ENCODE results near the gene LIG4. TPM values are rescaled to one million over a fixed set of nuclear protein-coding genes. Genes with fewer than 3 reads are reported as not detected.
A peak's percentile ranks its signal among the peaks of the same experiment; 100 is the strongest.

LIG4 gene
- total RNA-seq (2011; cell fraction: chromatin; rRNA removed; ENCODE audit: low replicate concordance) = 2.8 and 15.5 TPM in 2 replicates
- total RNA-seq (2011; cell fraction: nucleolus; rRNA removed) = 1.8 and 2.8 TPM in 2 replicates
- 3.8 and 4.1 TPM in 2 replicates for total RNA-seq (2011; cell fraction: nucleoplasm; rRNA removed)
- total RNA-seq (2014; rRNA removed) (2.5 and 3.1 TPM in 2 replicates), total RNA-seq (2014; rRNA removed; fragmentation: Illumina TruSeq; extraction: Trizol) (6.1 and 7.1 TPM in 2 replicates), total RNA-seq (2015; rRNA removed; fragmentation: Illumina TruSeq; extraction: Trizol) (4.6 and 5.1 TPM in 2 replicates), total RNA-seq (2021) (4.0 and 4.1 TPM in 2 replicates), polyA plus RNA-seq (2011; rRNA removed) (5.9 and 7.8 TPM in 2 replicates), polyA plus RNA-seq (2014; fragmentation: Illumina TruSeq; extraction: Trizol) (5.3 and 7.1 TPM in 2 replicates), polyA plus RNA-seq (2014; fragmentation: Nextera tagmentation; extraction: Ambion mirVana) (1 to 10 TPM; 1.5 to 3.1 TPM), polyA plus RNA-seq (2014; rRNA removed) (4.5 and 6.0 TPM in 2 replicates), polyA minus RNA-seq (2011; rRNA and poly(A)+ RNA removed) (4.4 and 4.7 TPM in 2 replicates), Bru-seq, nascent RNA (percentile 67 among the genes with signal in this experiment), BruChase-seq, experiment 1, labeled RNA remaining after a 2-hour chase (percentile 64 among the genes with signal in this experiment), BruChase-seq, experiment 2, labeled RNA remaining after a 6-hour chase (percentile 68 among the genes with signal in this experiment)
- 1.1 and 2.3 TPM in 2 replicates for polyA plus RNA-seq (2011; cell fraction: cytosol; rRNA removed)
- polyA plus RNA-seq (2011; cell fraction: nucleus; rRNA removed) = 5.9 and 6.9 TPM in 2 replicates
- 3.4 and 6.5 TPM in 2 replicates for polyA plus RNA-seq (2012)
- polyA minus RNA-seq (2011; cell fraction: cytosol; rRNA and poly(A)+ RNA removed) = 1.6 and 3.5 TPM in 2 replicates
- polyA minus RNA-seq (2011; cell fraction: nucleus; rRNA and poly(A)+ RNA removed) = 1.9 and 3.9 TPM in 2 replicates
- long read RNA-seq, experiment 1, full-length matches to known transcripts = 10 of 17 reads
- long read RNA-seq, experiment 1, partial matches to known transcripts = 0 of 17 reads
- long read RNA-seq, experiment 1, other reads (novel, unspliced or antisense) = 7 of 17 reads
- long read RNA-seq, experiment 2 = 0 reads
- long read RNA-seq, experiment 3, partial matches to known transcripts = 1 of 5 reads
- long read RNA-seq, experiment 3, other reads (novel, unspliced or antisense) = 2 of 5 reads

DNA sequence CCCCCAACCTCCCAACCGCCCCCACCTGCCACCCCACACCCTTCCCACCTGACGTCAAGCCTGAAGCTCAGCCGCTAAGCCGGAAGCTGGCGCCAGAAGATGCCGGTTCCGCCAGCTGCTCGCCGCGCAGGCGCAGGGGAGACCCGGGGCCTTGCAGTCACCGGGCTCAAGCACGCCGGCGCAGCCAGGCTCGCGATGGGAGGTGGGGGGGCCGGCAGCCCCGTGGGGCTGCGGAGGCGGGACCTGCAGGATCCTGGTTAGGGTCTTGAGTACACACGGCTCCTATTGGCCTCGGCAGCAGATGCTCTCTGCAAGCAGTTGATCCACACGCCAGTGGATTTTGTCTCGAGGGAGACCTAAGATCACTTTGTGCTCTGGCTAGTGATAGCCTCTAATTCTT lies at the start of gene LIG4:
TSS of gene LIG4 (minus strand) at position 101 of the 400 bp plus-strand sequence. CDS start 4,268 bp downstream, outside the sequence.
- Histone ChIP-seq H3K27me3 (ENCODE audit: control insufficient read depth in 2 of 2, insufficient read depth in 2 of 2, low read length in 2 of 2) (no peaks in the 10 kb centered on the region), H3K4me1 (replicated peaks in 1 of 2; ENCODE audit: control insufficient read depth in 2 of 2, insufficient read depth in 2 of 2, low read length in 2 of 2) (peaks cover 3 to 9% of the 10 kb centered on the region in 2 experiments; a peak in 3 of 5 replicates), H3K9ac (ENCODE audit: insufficient read depth in 1 of 2, low read depth in 2 of 2, low read length in 2 of 2) (peak within 1 kb of the TSS; percentile 65 to 93; a peak in 3 of 4 replicates), H2AFZ (ENCODE audit: low read depth, low read length) (peak within 1 kb of the TSS; percentile 93), H3K4me2 (ENCODE audit: insufficient read depth, low read length) (peak within 1 kb of the TSS; percentile 87), H3K36me3 (ENCODE audit: control insufficient read depth, insufficient read depth, low read length) (peaks cover 6% of the 10 kb centered on the region; the same call in 1 of the 3 replicates), H3K9me3 (replicated peaks; ENCODE audit: control insufficient read depth, insufficient read depth, low read depth, low read length) (no peaks in the 10 kb centered on the region), H3K9me1 (ENCODE audit: control insufficient read depth, insufficient read depth, low read length) (no peaks in the 10 kb centered on the region), H4K20me1 (replicated peaks; ENCODE audit: control insufficient read depth, insufficient read depth, low read length) (no peaks in the 10 kb centered on the region), H3K4me3 (peak within 1 kb of the TSS; percentile 33), H3K79me2 (ENCODE audit: control insufficient read depth, insufficient read depth, low read length) (peaks cover 42% of the 10 kb centered on the region), H3K27ac (ENCODE audit: extremely low read depth, low read depth, low read length) (peak within 1 kb of the TSS; percentile 92)
- in situ Hi-C loops (cut with MboI) = no loop called here
- CTCF ChIA-PET (ENCODE audit: low intra/inter-chr PET ratio) = no interaction called here
- BruUV-seq (replicated peaks) = no TSS peak
- DNase-seq (ENCODE audit: extremely low read depth in 1 of 4, low spot score in 3 of 4) = peak; percentile 73 to 87 (median 79)
- POLR2A ChIA-PET = no interaction called here
- peak; percentile 78 for ATAC-seq
- no peak for FAIRE-seq
- intact Hi-C loops (cut with micrococcal nuclease) = no loop called here
- 5% methylated on average over 9 of the region's 26 CpGs for WGBS (ENCODE audit: insufficient coverage, low coverage, missing lambda C conversion rate)
- TF ChIP-seq ZNF143 (CRISPR knock-in tag; IDR thresholded peaks at IDR 0.05) (no peak), ERF (CRISPR knock-in tag; IDR thresholded peaks at IDR 0.05) (no peak), RERE (CRISPR knock-in tag; IDR thresholded peaks at IDR 0.05; ENCODE audit: borderline replicate concordance) (no peak), ZNF589 (CRISPR knock-in tag; IDR thresholded peaks at IDR 0.05; ENCODE audit: low read depth) (no peak), ARHGAP35 (IDR thresholded peaks at IDR 0.05; ENCODE audit: partially characterized antibody) (no peak), SMAD2 (IDR thresholded peaks at IDR 0.05; ENCODE audit: low read depth, low read length) (no peak), TCF7 (IDR thresholded peaks at IDR 0.05; ENCODE audit: borderline replicate concordance) (no peak), KDM5B (IDR thresholded peaks at IDR 0.05; ENCODE audit: insufficient replicate concordance, low read depth, low read length) (no peak)
- TF ChIP-seq, protein P1, sequence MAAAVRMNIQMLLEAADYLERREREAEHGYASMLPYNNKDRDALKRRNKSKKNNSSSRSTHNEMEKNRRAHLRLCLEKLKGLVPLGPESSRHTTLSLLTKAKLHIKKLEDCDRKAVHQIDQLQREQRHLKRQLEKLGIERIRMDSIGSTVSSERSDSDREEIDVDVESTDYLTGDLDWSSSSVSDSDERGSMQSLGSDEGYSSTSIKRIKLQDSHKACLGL (CRISPR knock-in tag; IDR thresholded peaks at IDR 0.05; ENCODE audit: borderline replicate concordance, poor library complexity, severe bottlenecking) = no peak
